PC-9 (cell line): ENCODE measurements around the gene ANKRD60. TPM values are rescaled to one million over a fixed set of nuclear protein-coding genes. Genes with fewer than 3 reads are reported as not detected.

Source experiments
- BruUV-seq: library from RNA; stranded (reverse); fragments of 400-500 nt; replicated peaks from 2 replicates; lab custom pipeline; 2021; lab: Mats Ljungman, UMichigan
- CTCF ChIA-PET: fragments of 300-600 bp; sonication (Branson Sonifier 250); formaldehyde crosslinking; loops from one replicate; lab custom pipeline; 2022; ENCODE audit warnings: antibody characterized with exemption; lab: Charles Lee
- POLR2A ChIA-PET: fragments of 300-600 bp; sonication (Branson Sonifier 250); formaldehyde crosslinking; loops from one replicate; lab custom pipeline; 2022; ENCODE audit warnings: antibody characterized with exemption; ENCODE audit not compliant: unreplicated experiment; lab: Charles Lee
- DNase-seq, 2 experiments: peaks; one replicate each; pipeline versions ENCODE4 v3.0.0 to v3.0.0-alpha.2; 2015 to 2022; ENCODE audit warnings: mixed read lengths in 1 of 2
- H2AFZ ChIP-seq: fragments of 200-600 bp; sonication (generic); 2 replicates; pipeline ENCODE4 v1.8.1; 2017; ENCODE audit warnings: antibody characterized with exemption
- H3F3A ChIP-seq: fragments of 200-600 bp; sonication (generic); 2 replicates; pipeline ENCODE4 v1.8.1; 2017; ENCODE audit warnings: antibody characterized with exemption, mild to moderate bottlenecking, low read depth; ENCODE audit not compliant: insufficient read depth
- H3K27ac ChIP-seq: fragments of 200-600 bp; sonication (generic); 2 replicates; pipeline ENCODE4 v1.6.1; 2016; ENCODE audit warnings: mixed run types
- H3K27me3 ChIP-seq: fragments of 200-600 bp; sonication (generic); 2 replicates; pipeline ENCODE4 v1.6.1; 2016; ENCODE audit warnings: low read depth, mixed run types; ENCODE audit not compliant: insufficient read depth
- H3K36me3 ChIP-seq: fragments of 200-600 bp; sonication (generic); 2 replicates; pipeline ENCODE4 v1.6.1; 2016; ENCODE audit warnings: low read depth, mixed run types
- H3K4me1 ChIP-seq: fragments of 200-600 bp; sonication (generic); replicated peaks from 2 replicates; pipeline ENCODE4 v1.6.1; 2016; ENCODE audit warnings: mixed run types; ENCODE audit not compliant: insufficient read depth
- H3K4me2 ChIP-seq: fragments of 200-600 bp; sonication (generic); 2 replicates; pipeline ENCODE4 v1.6.1; 2017; ENCODE audit warnings: mixed run types
- H3K4me3 ChIP-seq: fragments of 200-600 bp; sonication (generic); 2 replicates; pipeline ENCODE4 v1.6.1; 2016; ENCODE audit warnings: mixed run types
- H3K79me2 ChIP-seq: fragments of 200-600 bp; sonication (generic); 2 replicates; pipeline ENCODE4 v1.6.1; 2017; ENCODE audit warnings: low read depth, mixed run types
- H3K9me2 ChIP-seq: fragments of 200-600 bp; sonication (generic); 2 replicates; pipeline ENCODE4 v1.8.1; 2017; ENCODE audit warnings: mild to moderate bottlenecking; ENCODE audit not compliant: insufficient read depth
- H3K9me3 ChIP-seq: fragments of 200-600 bp; sonication (generic); 2 replicates; pipeline ENCODE4 v1.8.1; 2016; ENCODE audit warnings: low read depth; ENCODE audit not compliant: insufficient read depth
- H4K20me1 ChIP-seq: fragments of 200-600 bp; sonication (generic); 2 replicates; pipeline ENCODE4 v1.8.1; 2017; ENCODE audit not compliant: insufficient read depth
- CTCF ChIP-seq: fragments of 200-600 bp; sonication (generic); conservative IDR thresholded peaks from 2 replicates; pipeline ENCODE4 v1.6.1; 2017; ENCODE audit warnings: mixed run types, antibody characterized with exemption, mild to moderate bottlenecking, moderate library complexity
- EZH2 ChIP-seq: fragments of 200-600 bp; sonication (generic); IDR thresholded peaks from 2 replicates; pipeline ENCODE4 v1.8.0; 2017; ENCODE audit warnings: antibody characterized with exemption, low read depth
- intact Hi-C: fragments of 100-400 bp; cut with micrococcal nuclease; formaldehyde crosslinking; loops from one replicate; pipeline ENCODE4 v1.10.0; 2022; ENCODE audit not compliant: unreplicated experiment
- total RNA-seq: library from RNA; stranded (reverse); gene quantifications from 2 replicates; pipeline ENCODE4 v1.2.3, GENCODE V29; 2021

Gene ANKRD60
- total RNA-seq, 1 experiment from 2014 or later: not detected

GRCh38 chr20:58214310-58214709, 14.1 kb downstream of the ANKRD60 start:
- H3K4me3 ChIP-seq: no peak overlapping the region
- H3K27ac ChIP-seq: no peak overlapping the region
- H3K79me2 ChIP-seq: no peaks in the 10 kb centered on the region
- H3K9me2 ChIP-seq: no peaks in the 10 kb centered on the region
- H3K36me3 ChIP-seq: no peaks in the 10 kb centered on the region
- ChIA-PET CTCF (no interaction called here), POLR2A (no interaction called here)
- H3K4me2 ChIP-seq: no peak overlapping the region
- DNase-seq: peak in 1 of 2 experiments; percentile 2
- intact Hi-C loops: loop anchor here (5.0 kb wide), 1 partner anchor 1243 kb away; no protein-coding TSS in a partner anchor
- H2AFZ ChIP-seq: no peak overlapping the region
- H4K20me1 ChIP-seq: no peaks in the 10 kb centered on the region
- no peaks in the 10 kb centered on the region for H3K27me3 ChIP-seq
- peaks cover 7% of the 10 kb centered on the region; the same call in 1 of the 2 replicates for H3F3A ChIP-seq
- BruUV-seq: no TSS peak
- no peaks in the 10 kb centered on the region for H3K9me3 ChIP-seq
- H3K4me1 ChIP-seq: 0 out of 2 replicates have a peak, but pooled peaks cover 1% of the 10 kb centered on the region
- no peak for TF ChIP-seq CTCF
- TF ChIP-seq EZH2: no peak

- CTCF ChIA-PET: interaction anchor here (0.5 kb wide), 1 partner anchor 519 kb away, joined by 3 read pairs; no protein-coding TSS in a partner anchor
- intact Hi-C loops: loop anchor here (5.0 kb wide), 1 partner anchor 1244 kb away; no protein-coding TSS in a partner anchor
Observed at GRCh38 chr20:58213716-58214115, 14.7 kb downstream of the ANKRD60 start.

GRCh38 chr20:58213121-58213520, 15.3 kb downstream of the ANKRD60 start:
- no peak overlapping the region for H3K4me3 ChIP-seq
- H3K36me3 ChIP-seq: no peaks in the 10 kb centered on the region
- no peaks in the 10 kb centered on the region for H3K4me1 ChIP-seq
- intact Hi-C loops: loop anchor here (5.0 kb wide), 1 partner anchor 1244 kb away; no protein-coding TSS in a partner anchor
- no peak overlapping the region for H2AFZ ChIP-seq
- DNase-seq: peak in 1 of 2 experiments; percentile 5
- ChIA-PET POLR2A (no interaction called here), CTCF (interaction anchor here (0.5 kb wide), 1 partner anchor 519 kb away, joined by 3 read pairs; no protein-coding TSS in a partner anchor)
- H3K4me2 ChIP-seq: no peak overlapping the region
- BruUV-seq: no TSS peak
- TF ChIP-seq EZH2: no peak
- no peak overlapping the region for H3K27ac ChIP-seq
- H3F3A ChIP-seq: peaks cover 14% of the 10 kb centered on the region
- H3K9me2 ChIP-seq: no peaks in the 10 kb centered on the region
- no peaks in the 10 kb centered on the region for H4K20me1 ChIP-seq
- H3K9me3 ChIP-seq: no peaks in the 10 kb centered on the region
- H3K27me3 ChIP-seq: no peaks in the 10 kb centered on the region
- no peaks in the 10 kb centered on the region for H3K79me2 ChIP-seq

More at GRCh38 chr20:58213716-58214115, 14.7 kb downstream of the ANKRD60 start:
- no peaks in the 10 kb centered on the region for H3K27me3 ChIP-seq
- no peaks in the 10 kb centered on the region for H3K4me1 ChIP-seq
- H3K4me3 ChIP-seq: no peak overlapping the region
- BruUV-seq: no TSS peak
- H3K27ac ChIP-seq: no peak overlapping the region
- no peak overlapping the region for H3K4me2 ChIP-seq
- DNase-seq: peak in 1 of 2 experiments; percentile 33
- H3K79me2 ChIP-seq: no peaks in the 10 kb centered on the region
- H3F3A ChIP-seq: peaks cover 10% of the 10 kb centered on the region
- TF ChIP-seq CTCF (no peak), EZH2 (no peak)
- no peaks in the 10 kb centered on the region for H3K9me2 ChIP-seq
- H3K9me3 ChIP-seq: no peaks in the 10 kb centered on the region
- no peak overlapping the region for H2AFZ ChIP-seq
- no peaks in the 10 kb centered on the region for H4K20me1 ChIP-seq
- POLR2A ChIA-PET: no interaction called here
- no peaks in the 10 kb centered on the region for H3K36me3 ChIP-seq
